ENCODE data around the gene IL17REL.

DNA sequence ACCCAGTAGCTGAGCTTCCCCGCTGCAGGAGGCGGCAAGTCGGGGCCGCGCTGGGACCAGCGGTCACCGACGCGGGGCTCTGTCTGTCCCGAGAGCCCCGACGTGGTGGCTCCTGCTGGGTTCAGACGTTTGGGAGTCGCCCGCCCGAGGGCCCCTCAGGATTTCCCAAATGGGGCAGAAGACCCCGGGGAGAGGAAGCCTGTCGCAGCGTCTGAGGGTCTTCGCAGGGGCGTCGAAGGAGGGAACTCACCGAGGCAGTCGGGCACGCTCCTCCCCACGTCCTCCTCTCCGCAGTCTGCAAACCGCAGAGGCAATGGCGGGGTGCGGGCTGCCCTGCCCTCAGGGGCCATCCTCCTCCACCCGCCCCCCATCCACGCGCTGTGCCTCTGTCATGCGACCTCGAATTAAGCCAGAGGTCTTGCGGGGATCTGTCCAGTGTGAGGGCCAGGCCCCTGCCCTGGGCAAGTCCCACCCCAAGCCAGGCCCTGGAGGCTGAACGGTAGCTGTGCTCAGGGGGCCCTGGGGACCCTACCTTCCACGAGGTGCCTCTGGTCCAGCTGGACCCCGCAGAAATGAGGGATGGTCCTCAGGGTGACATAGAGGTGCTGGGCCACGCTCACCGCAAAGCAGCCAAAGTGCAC, 12.5 kb downstream of the IL17REL start:
- TF ChIP-seq, protein P1, sequence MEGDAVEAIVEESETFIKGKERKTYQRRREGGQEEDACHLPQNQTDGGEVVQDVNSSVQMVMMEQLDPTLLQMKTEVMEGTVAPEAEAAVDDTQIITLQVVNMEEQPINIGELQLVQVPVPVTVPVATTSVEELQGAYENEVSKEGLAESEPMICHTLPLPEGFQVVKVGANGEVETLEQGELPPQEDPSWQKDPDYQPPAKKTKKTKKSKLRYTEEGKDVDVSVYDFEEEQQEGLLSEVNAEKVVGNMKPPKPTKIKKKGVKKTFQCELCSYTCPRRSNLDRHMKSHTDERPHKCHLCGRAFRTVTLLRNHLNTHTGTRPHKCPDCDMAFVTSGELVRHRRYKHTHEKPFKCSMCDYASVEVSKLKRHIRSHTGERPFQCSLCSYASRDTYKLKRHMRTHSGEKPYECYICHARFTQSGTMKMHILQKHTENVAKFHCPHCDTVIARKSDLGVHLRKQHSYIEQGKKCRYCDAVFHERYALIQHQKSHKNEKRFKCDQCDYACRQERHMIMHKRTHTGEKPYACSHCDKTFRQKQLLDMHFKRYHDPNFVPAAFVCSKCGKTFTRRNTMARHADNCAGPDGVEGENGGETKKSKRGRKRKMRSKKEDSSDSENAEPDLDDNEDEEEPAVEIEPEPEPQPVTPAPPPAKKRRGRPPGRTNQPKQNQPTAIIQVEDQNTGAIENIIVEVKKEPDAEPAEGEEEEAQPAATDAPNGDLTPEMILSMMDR (IDR thresholded peaks at IDR 0.05) = no peak
- no peak for TF ChIP-seq POLR2AphosphoS5 (IDR thresholded peaks at IDR 0.05)
